Calu3 (cell line): ENCODE results near the gene FAM98C. TPM values are rescaled to one million over a fixed set of nuclear protein-coding genes. Genes with fewer than 3 reads are reported as not detected.

Experiments
- BruUV-seq: library from RNA; stranded (reverse); fragments of 400-500 nt; replicated peaks from 2 replicates; lab custom pipeline; 2021; lab: Mats Ljungman, UMichigan
- CTCF ChIA-PET: fragments of 300-600 bp; sonication (Branson Sonifier 250); formaldehyde crosslinking; loops from one replicate; lab custom pipeline; 2022; ENCODE audit warnings: antibody characterized with exemption; lab: Charles Lee
- DNase-seq: peaks from one replicate; pipeline ENCODE4 v3.0.0; 2022
- H3K27ac Mint-ChIP-seq: one replicate; pipeline ENCODE4 v1.8.0; 2022; ENCODE audit warnings: mixed read lengths; ENCODE audit not compliant: unreplicated experiment
- H3K27me3 Mint-ChIP-seq: one replicate; pipeline ENCODE4 v1.8.0; 2022; ENCODE audit warnings: mixed read lengths; ENCODE audit not compliant: unreplicated experiment
- H3K36me3 Mint-ChIP-seq: one replicate; pipeline ENCODE4 v1.8.0; 2022; ENCODE audit warnings: mild to moderate bottlenecking, moderate library complexity, mixed read lengths; ENCODE audit not compliant: insufficient read depth, unreplicated experiment
- H3K4me1 Mint-ChIP-seq: one replicate; pipeline ENCODE4 v1.8.0; 2022; ENCODE audit warnings: mild to moderate bottlenecking, low read depth, mixed read lengths; ENCODE audit not compliant: unreplicated experiment
- H3K4me3 Mint-ChIP-seq: one replicate; pipeline ENCODE4 v1.8.0; 2022; ENCODE audit warnings: mild to moderate bottlenecking, low read depth, moderate library complexity, mixed read lengths; ENCODE audit not compliant: unreplicated experiment
- H3K9me3 Mint-ChIP-seq: one replicate; pipeline ENCODE4 v1.8.0; 2022; ENCODE audit warnings: low read depth, mixed read lengths; ENCODE audit not compliant: unreplicated experiment
- intact Hi-C: fragments of 100-400 bp; cut with micrococcal nuclease; formaldehyde crosslinking; loops from one replicate; pipeline ENCODE4 v1.10.0; 2022; ENCODE audit not compliant: unreplicated experiment
- total RNA-seq: library from RNA; stranded (reverse); gene quantifications from 2 replicates; pipeline ENCODE4 v1.2.3, GENCODE V29; 2022
- TF ChIP-seq, protein P1 (sequence below): fragments of 200-600 bp; IDR thresholded peaks from one replicate; pipeline ENCODE4 v1.8.0; 2022; ENCODE audit warnings: antibody characterized with exemption; ENCODE audit not compliant: unreplicated experiment

Gene FAM98C
- total RNA-seq, 1 experiment from 2014 or later, result 31.4 TPM

- Mint-ChIP-seq H3K4me3 (no peak overlapping the region), H3K27me3 (no peaks in the 10 kb centered on the region)
These were observed 3.4 kb upstream of the FAM98C start for GRCh38 chr19:38399537-38399936.

DNA sequence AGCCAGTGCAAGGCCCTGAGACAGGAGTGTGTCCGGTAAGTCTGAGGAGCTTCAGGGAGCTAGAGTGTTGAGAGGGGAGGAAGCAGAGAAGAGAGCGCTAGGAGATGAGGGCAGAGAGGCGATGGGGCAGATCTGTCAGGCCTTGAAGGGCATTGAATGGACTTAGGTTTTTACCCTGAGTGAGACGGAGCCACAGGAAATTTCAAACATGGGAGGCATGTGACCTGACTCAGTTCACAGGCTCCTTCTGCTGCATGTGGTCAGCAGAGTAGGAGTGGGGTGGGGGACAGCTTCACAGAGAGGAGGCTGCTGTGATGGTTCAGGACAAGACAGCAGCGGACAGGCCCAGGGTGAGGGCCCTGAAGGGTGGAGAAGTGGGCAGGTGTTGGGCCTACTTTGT, 2.5 kb upstream of the FAM98C start:
- CTCF ChIA-PET, result interaction anchor here (0.6 to 1.4 kb wide), 3 partner anchors 10 to 86 kb away, joined by 3 to 5 read pairs (median 4); partner anchors contain the start of gene GGN
- Mint-ChIP-seq H3K4me1 (no peaks in the 10 kb centered on the region), H3K27me3 (no peaks in the 10 kb centered on the region), H3K27ac (no peak overlapping the region), H3K36me3 (peaks cover 31% of the 10 kb centered on the region), H3K9me3 (no peaks in the 10 kb centered on the region), H3K4me3 (no peak overlapping the region)
- no TSS peak for BruUV-seq
- TF ChIP-seq, protein P1, sequence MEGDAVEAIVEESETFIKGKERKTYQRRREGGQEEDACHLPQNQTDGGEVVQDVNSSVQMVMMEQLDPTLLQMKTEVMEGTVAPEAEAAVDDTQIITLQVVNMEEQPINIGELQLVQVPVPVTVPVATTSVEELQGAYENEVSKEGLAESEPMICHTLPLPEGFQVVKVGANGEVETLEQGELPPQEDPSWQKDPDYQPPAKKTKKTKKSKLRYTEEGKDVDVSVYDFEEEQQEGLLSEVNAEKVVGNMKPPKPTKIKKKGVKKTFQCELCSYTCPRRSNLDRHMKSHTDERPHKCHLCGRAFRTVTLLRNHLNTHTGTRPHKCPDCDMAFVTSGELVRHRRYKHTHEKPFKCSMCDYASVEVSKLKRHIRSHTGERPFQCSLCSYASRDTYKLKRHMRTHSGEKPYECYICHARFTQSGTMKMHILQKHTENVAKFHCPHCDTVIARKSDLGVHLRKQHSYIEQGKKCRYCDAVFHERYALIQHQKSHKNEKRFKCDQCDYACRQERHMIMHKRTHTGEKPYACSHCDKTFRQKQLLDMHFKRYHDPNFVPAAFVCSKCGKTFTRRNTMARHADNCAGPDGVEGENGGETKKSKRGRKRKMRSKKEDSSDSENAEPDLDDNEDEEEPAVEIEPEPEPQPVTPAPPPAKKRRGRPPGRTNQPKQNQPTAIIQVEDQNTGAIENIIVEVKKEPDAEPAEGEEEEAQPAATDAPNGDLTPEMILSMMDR, result no peak
- intact Hi-C loops, result loop anchor here (5.0 kb wide), 1 partner anchor 532 kb away; the partner anchor contains the start of genes MRPS12 and SARS2
- no peak for DNase-seq

More at GRCh38 chr19:38399537-38399936, 3.4 kb upstream of the FAM98C start:
- Mint-ChIP-seq H3K4me1 (no peaks in the 10 kb centered on the region), H3K27ac (no peak overlapping the region), H3K36me3 (peaks cover 23% of the 10 kb centered on the region), H3K9me3 (no peaks in the 10 kb centered on the region)
- BruUV-seq, result no TSS peak
- TF ChIP-seq, protein P1, result no peak
- CTCF ChIA-PET, result interaction anchor here (1.4 kb wide), 2 partner anchors 10 to 12 kb away, joined by 3 to 5 read pairs; partner anchors contain the start of gene GGN
- intact Hi-C loops, result no loop called here
- DNase-seq, result no peak

DNA sequence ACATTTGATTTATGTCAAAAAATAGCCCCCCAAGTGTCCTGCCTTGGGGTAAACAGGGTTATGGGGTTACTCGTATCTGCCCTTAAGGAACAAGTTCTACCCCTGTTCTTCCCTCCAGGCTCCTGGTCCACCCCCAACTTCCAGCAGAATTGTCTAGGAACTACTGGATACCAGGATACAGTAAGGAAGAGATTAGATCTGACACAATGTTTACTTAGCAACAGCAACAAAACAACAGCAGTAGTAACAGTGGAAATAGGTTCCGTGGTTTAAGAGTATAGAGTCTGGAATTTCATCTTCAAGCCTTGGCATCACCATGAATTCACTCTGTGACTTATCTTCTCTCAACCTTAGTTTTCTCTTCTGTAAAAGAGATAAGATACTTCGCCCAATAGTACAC, 1.7 kb upstream of the FAM98C start:
- H3K4me1 Mint-ChIP-seq, result no peaks in the 10 kb centered on the region
- H3K27ac Mint-ChIP-seq, result no peak overlapping the region
- H3K36me3 Mint-ChIP-seq, result peaks cover 36% of the 10 kb centered on the region
- intact Hi-C loops, result loop anchor here (5.0 kb wide), 1 partner anchor 531 kb away; the partner anchor contains the start of genes MRPS12 and SARS2
- no peak for DNase-seq
- no peaks in the 10 kb centered on the region for H3K27me3 Mint-ChIP-seq
- CTCF ChIA-PET, result no interaction called here
- no peak overlapping the region for H3K4me3 Mint-ChIP-seq
- no peaks in the 10 kb centered on the region for H3K9me3 Mint-ChIP-seq
- TF ChIP-seq, protein P1, result no peak
- no TSS peak for BruUV-seq

DNA sequence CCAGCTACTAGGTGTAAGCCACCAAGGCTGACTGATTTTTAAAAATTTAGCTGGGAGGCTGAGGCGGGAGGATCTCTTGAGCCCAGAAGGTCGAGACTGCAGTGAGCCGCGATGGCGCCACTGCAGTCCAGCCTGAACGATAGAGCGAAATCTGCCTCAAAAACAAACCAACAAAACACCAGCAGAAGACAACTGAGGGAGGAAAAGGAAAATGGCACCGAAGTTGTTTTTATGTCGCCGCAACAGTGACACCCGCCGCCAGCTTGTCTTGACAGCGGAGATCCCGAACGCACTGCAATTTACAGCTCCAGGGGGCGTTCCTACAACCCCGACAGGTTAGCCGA, 298 bp upstream of the FAM98C start:
- BruUV-seq, result no TSS peak
- no peak for DNase-seq
- TF ChIP-seq, protein P1, result no peak
- Mint-ChIP-seq H3K9me3 (no peaks in the 10 kb centered on the region), H3K36me3 (peaks cover 37% of the 10 kb centered on the region), H3K27me3 (no peaks in the 10 kb centered on the region), H3K4me1 (no peaks in the 10 kb centered on the region), H3K4me3 (peak overlapping the region; percentile 99), H3K27ac (peak overlapping the region; percentile 92)
- intact Hi-C loops, result loop anchor here (2.0 to 5.0 kb wide), 2 partner anchors 234 to 530 kb away; partner anchors contain the start of genes MRPS12 and SARS2
- CTCF ChIA-PET, result interaction anchor here (0.6 to 1.9 kb wide), 27 partner anchors 9 to 557 kb away, joined by 3 to 26 read pairs (median 4); partner anchors contain the start of genes ACTN4, EIF3K, GGN and MRPS12
